Hepatocyte (in vitro differentiated cells): Measurements from ENCODE around the gene SLCO3A1. TPM values are rescaled to one million over a fixed set of nuclear protein-coding genes. Genes with fewer than 3 reads are reported as not detected.

Experiments used
- DNase-seq: peaks from one replicate; pipeline ENCODE4 v3.0.0-alpha.2; 2016; ENCODE audit warnings: low spot score
- H2AFZ ChIP-seq: fragments of 200-600 bp; sonication (generic); 2 replicates; pipeline ENCODE4 v1.6.0; 2016; ENCODE audit warnings: antibody characterized with exemption, mild to moderate bottlenecking
- H3K27ac ChIP-seq: fragments of 200-600 bp; sonication (generic); 2 replicates; pipeline ENCODE4 v1.5.1; 2016; ENCODE audit warnings: mild to moderate bottlenecking
- H3K27me3 ChIP-seq: fragments of 200-600 bp; sonication (generic); 2 replicates; pipeline ENCODE4 v1.6.1; 2016
- H3K36me3 ChIP-seq: fragments of 200-600 bp; sonication (generic); replicated peaks from 2 replicates; pipeline ENCODE4 v1.5.1; 2016; ENCODE audit warnings: low read depth; ENCODE audit not compliant: insufficient read depth
- H3K4me1 ChIP-seq: fragments of 200-600 bp; sonication (generic); 2 replicates; pipeline ENCODE4 v1.5.1; 2016; ENCODE audit warnings: mild to moderate bottlenecking, moderate library complexity; ENCODE audit not compliant: insufficient read depth
- H3K4me2 ChIP-seq: fragments of 200-600 bp; sonication (generic); 2 replicates; pipeline ENCODE4 v1.6.0; 2016
- H3K4me3 ChIP-seq: fragments of 200-600 bp; sonication (generic); 2 replicates; pipeline ENCODE4 v1.5.1; 2016; ENCODE audit warnings: mild to moderate bottlenecking
- H3K79me2 ChIP-seq: fragments of 200-600 bp; sonication (generic); 2 replicates; pipeline ENCODE4 v1.6.0; 2017; ENCODE audit warnings: mild to moderate bottlenecking
- H3K9me2 ChIP-seq: fragments of 200-600 bp; sonication (generic); replicated peaks from 2 replicates; pipeline ENCODE4 v1.6.0; 2017; ENCODE audit warnings: mild to moderate bottlenecking; ENCODE audit not compliant: insufficient read depth
- H3K9me3 ChIP-seq: fragments of 200-600 bp; sonication (generic); 2 replicates; pipeline ENCODE4 v1.5.1; 2016; ENCODE audit warnings: low read depth, mild to moderate bottlenecking
- H4K20me1 ChIP-seq: fragments of 200-600 bp; sonication (generic); 2 replicates; pipeline ENCODE4 v1.6.0; 2016; ENCODE audit warnings: mild to moderate bottlenecking; ENCODE audit not compliant: insufficient read depth, poor library complexity, severe bottlenecking
- CTCF ChIP-seq: fragments of 200-600 bp; sonication (generic); IDR thresholded peaks from 2 replicates; pipeline ENCODE4 v1.5.1; 2016; ENCODE audit warnings: antibody characterized with exemption, mild to moderate bottlenecking; ENCODE audit not compliant: poor library complexity
- EZH2 ChIP-seq: fragments of 200-600 bp; sonication (generic); IDR thresholded peaks from 2 replicates; pipeline ENCODE4 v1.6.1; 2016; ENCODE audit warnings: antibody characterized with exemption, mild to moderate bottlenecking, borderline replicate concordance
- EZH2phosphoT487 ChIP-seq: fragments of 200-600 bp; sonication (generic); IDR thresholded peaks from one replicate; pipeline ENCODE4 v1.6.1; 2018; ENCODE audit warnings: antibody characterized with exemption, mild to moderate bottlenecking, low read depth, moderate library complexity; ENCODE audit not compliant: unreplicated experiment, severe bottlenecking
- WGBS: methylation state at CpG from one replicate; pipeline ENCODE4 v1.1.6; 2016; ENCODE audit warnings: low lambda C conversion rate; ENCODE audit errors: missing lambda C conversion rate; 5-methylcytosine and 5-hydroxymethylcytosine counted together
- polyA plus RNA-seq: library from polyadenylated mRNA; unstranded; fragments of >200 nt; fragmentation: Nextera tagmentation; extraction: Ambion mirVana; gene quantifications from 2 replicates; pipeline ENCODE4 v1.2.1, GENCODE V29; 2016
- total RNA-seq: library from RNA; depleted of rRNA; stranded (reverse); fragments of >200 nt; gene quantifications from 2 replicates; pipeline ENCODE4 v1.2.3, GENCODE V29; 2014

SLCO3A1 gene
- total and polyA plus RNA-seq, 2 experiments from 2014 or later, result 1.3 to 5.4 TPM

- H3K79me2 ChIP-seq, result no peaks in the 10 kb centered on the region
- H3K4me3 ChIP-seq, result no peak overlapping the region
- TF ChIP-seq EZH2phosphoT487 (no peak), EZH2 (no peak), CTCF (no peak)
- H3K9me2 ChIP-seq, result no peaks in the 10 kb centered on the region
- no peaks in the 10 kb centered on the region for H3K27me3 ChIP-seq
- no peak overlapping the region for H3K4me2 ChIP-seq
- WGBS, result 69% methylated on average over 7 of the region's 7 CpGs
- no peaks in the 10 kb centered on the region for H3K9me3 ChIP-seq
- H3K4me1 ChIP-seq, result no peaks in the 10 kb centered on the region
- H3K27ac ChIP-seq, result no peak overlapping the region
- DNase-seq, result no peak
- H3K36me3 ChIP-seq, result no peaks in the 10 kb centered on the region
- no peaks in the 10 kb centered on the region for H4K20me1 ChIP-seq
- H2AFZ ChIP-seq, result no peak overlapping the region
Observed at GRCh38 chr15:91909574-91909973, 56.1 kb downstream of the SLCO3A1 start.

GRCh38 chr15:91911844-91912243 lies 58.3 kb downstream of the SLCO3A1 start:
- Histone ChIP-seq H3K4me1 (no peaks in the 10 kb centered on the region), H3K27ac (no peak overlapping the region), H3K9me2 (no peaks in the 10 kb centered on the region), H3K4me2 (no peak overlapping the region), H3K4me3 (no peak overlapping the region), H3K27me3 (no peaks in the 10 kb centered on the region), H2AFZ (no peak overlapping the region), H4K20me1 (no peaks in the 10 kb centered on the region), H3K79me2 (no peaks in the 10 kb centered on the region), H3K36me3 (no peaks in the 10 kb centered on the region), H3K9me3 (no peaks in the 10 kb centered on the region)
- DNase-seq, result no peak
- TF ChIP-seq EZH2phosphoT487 (no peak), CTCF (no peak), EZH2 (no peak)
- WGBS, result 96% methylated on average over 7 of the region's 7 CpGs

DNA sequence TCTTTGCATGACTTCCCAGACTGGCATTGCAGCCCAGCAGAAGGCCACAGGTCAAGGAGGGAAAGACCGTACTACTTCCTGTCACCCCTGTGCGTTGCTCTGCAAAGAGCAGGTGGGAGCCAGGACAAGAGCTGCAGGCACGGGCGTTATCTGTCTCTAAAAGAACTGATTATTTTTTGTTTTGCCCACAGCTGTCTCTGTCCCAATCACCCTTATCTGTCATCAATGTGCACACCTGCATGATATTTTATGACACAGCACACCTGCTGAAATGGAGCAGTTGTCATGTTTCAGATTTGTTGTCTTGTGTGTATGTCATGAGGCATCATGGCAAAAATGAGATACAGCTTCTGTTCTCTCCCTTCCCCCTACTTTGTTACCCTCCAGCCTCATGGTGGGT lies 58.8 kb downstream of the SLCO3A1 start:
- TF ChIP-seq EZH2 (no peak), EZH2phosphoT487 (no peak), CTCF (no peak)
- Histone ChIP-seq H3K36me3 (no peaks in the 10 kb centered on the region), H3K79me2 (no peaks in the 10 kb centered on the region), H3K27me3 (no peaks in the 10 kb centered on the region), H2AFZ (no peak overlapping the region), H3K4me1 (no peaks in the 10 kb centered on the region), H3K4me3 (no peak overlapping the region), H3K9me2 (no peaks in the 10 kb centered on the region), H3K27ac (no peak overlapping the region), H3K4me2 (no peak overlapping the region), H3K9me3 (no peaks in the 10 kb centered on the region), H4K20me1 (no peaks in the 10 kb centered on the region)
- 81% methylated on average over 4 of the region's 4 CpGs for WGBS
- no peak for DNase-seq

GRCh38 chr15:91913560-91913959 lies 60.1 kb downstream of the SLCO3A1 start:
- Histone ChIP-seq H3K4me1 (no peaks in the 10 kb centered on the region), H3K9me3 (no peaks in the 10 kb centered on the region), H3K36me3 (no peaks in the 10 kb centered on the region), H3K4me2 (no peak overlapping the region), H3K9me2 (no peaks in the 10 kb centered on the region), H2AFZ (no peak overlapping the region), H3K27ac (no peak overlapping the region), H3K4me3 (no peak overlapping the region), H4K20me1 (no peaks in the 10 kb centered on the region), H3K79me2 (no peaks in the 10 kb centered on the region), H3K27me3 (no peaks in the 10 kb centered on the region)
- 80% methylated on average over 6 of the region's 6 CpGs for WGBS
- TF ChIP-seq EZH2phosphoT487 (no peak), EZH2 (no peak), CTCF (no peak)
- no peak for DNase-seq
